ENCODE measurements around the gene ATF5.
"Not testable (repeated sequence)": the region's sequence is repeated elsewhere in the genome, so short reads cannot be mapped to it uniquely, and the experiment has no call there.

ATF5 gene

DNA sequence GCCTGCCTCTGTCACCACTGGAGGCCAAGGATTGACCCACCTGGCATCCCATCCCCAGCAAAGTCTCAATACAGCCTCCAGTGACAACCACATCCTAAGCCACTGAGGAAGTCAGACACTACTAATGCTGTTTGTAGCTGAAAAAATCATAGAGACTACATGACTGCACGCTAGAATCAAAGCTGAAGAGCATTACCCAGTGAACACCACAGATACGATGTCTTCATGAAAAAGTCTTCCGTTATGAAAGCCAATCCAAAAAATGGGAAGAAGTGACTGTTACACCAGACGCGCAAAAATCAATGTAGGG is 11.4 kb downstream of the ATF5 start:
- DNase-seq, result no peak

DNA sequence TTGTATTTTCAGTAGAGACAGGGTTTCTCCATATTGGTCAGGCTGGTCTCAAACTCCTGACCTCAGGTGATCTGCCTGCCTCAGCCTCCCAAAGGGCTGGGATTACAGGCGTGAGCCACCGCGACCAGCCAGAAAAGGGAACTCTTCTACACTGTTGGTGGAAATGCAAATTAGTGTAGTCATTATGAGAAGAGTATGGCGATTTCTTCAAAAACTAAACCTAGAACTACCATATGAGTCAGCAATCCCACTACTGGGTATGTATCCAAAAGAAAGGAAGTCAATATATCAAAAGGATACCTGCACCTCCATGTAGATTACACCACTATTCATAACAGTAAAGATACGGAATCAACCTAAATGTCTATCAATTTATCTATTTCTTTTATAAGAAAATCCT is 15.6 kb downstream of the ATF5 start:
- DNase-seq, result not testable (repeated sequence)

GRCh38 chr19:49946415-49946814 is 17.4 kb downstream of the ATF5 start:
- no peak for DNase-seq

DNA sequence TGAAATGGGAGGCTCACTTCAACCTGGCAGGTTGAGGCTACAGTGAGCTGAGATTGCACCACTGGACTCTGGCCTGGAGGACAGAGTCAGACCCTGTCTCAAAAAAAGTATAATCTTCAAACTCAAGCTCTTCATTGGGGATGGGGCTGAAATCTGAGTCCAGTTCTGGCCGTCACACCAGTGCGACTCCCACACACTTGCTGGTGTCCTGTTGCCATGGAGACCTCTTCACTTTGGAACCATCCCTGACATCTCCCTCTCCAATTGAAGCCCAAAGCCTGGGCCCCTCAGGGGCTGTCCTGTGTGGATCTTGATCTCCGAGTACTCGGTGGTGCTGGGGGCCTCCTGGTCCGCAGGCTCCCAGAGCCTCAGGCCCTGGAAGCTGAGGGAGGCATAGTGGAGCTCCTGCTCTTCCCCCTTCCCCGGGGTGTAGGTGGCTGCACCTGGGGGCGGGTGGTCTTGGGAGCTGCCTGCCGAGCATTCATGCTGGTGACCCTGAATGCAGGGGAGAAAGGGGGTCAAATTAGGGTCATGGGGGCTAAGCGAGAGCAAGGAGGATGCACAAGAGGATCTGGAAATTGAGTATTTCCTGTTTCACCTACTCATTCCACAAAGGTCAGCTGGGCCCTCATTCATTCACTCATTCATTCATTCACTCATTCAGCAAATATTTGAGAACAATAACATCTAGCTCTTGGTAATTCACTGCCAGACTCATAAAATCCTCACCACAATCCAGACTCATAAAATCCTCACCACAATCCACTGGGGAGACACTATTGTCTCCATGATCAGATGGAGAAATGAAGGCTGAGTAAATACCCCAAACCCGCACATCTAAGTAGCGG is 21.0 kb downstream of the ATF5 start:
- no peak for DNase-seq

- DNase-seq, result no peak
These were observed 21.6 kb downstream of the ATF5 start for GRCh38 chr19:49950590-49950948.

DNA sequence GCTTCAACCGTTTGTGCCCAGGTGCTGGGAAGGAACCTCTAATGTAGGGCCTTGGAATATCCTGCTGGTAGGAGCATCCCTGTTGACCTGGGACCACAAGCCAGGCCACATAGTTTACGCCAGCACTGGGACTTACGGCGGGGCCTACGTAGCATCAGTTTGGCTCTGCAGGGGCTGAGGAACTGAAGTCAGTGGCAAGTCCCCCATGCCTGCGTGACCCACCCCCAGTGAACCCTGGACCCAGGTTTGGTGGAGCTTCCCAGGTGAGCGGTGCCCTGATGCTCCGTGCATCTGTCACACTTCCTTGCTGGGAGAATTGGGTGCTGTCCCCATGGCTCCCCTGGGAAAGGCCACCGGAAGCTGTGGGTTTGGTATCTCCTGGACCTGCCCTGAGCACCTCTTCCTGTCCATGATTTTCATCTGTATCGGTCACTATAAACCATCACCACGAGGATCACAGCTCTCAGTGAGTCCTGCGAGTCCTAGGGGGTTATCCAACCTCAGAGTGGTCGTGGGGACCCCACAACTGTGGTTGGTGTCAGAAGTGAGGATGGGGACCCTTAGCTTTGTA is 22.0 kb downstream of the ATF5 start:
- no peak for DNase-seq

- DNase-seq, result no peak
These were observed 22.9 kb downstream of the ATF5 start for GRCh38 chr19:49951806-49952478.

GRCh38 chr19:49952479-49952836 is 23.5 kb downstream of the ATF5 start:
- DNase-seq, result no peak

DNA sequence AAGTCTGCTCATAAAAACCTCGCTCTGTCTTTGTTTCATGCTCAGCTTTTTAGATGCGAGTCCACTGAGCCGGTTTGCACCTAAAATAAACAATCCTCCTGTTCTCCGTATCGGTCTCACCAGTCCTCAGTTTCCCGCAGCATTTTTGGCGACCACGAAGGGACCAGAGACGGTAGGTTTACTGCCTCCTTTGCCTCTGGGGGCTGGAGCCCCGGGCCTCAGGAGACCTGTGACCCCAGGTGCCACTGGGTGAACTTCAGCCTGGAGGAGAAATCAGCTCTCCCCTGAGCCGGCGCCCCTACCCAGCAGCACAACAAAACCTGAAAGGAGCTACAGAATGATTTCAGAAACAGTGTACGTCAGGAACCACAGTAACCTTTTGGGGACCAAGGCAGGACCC is 23.9 kb downstream of the ATF5 start:
- no peak for DNase-seq

DNA sequence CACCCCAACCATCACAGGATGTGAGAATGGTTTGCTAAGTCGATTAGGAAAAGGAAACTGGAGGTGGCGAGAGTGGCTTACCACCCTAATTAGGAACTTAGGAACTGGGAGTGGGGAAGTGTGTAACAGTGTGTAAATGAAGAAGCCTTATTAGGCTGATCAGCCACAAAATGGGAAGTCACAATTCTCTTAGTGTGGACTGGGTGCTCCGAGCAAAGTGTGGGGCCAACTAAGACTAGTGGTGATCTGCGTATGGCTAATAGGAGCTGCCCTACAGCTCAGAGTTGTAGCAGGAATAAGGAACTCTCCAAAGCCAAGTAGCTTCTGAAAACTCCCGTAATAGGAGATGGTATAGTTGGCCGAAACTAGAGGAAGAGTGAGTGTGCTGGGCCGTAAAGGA is 24.4 kb downstream of the ATF5 start:
- no peak for DNase-seq

GRCh38 chr19:49954092-49954829 is 25.3 kb downstream of the ATF5 start:
- no peak for DNase-seq

DNA sequence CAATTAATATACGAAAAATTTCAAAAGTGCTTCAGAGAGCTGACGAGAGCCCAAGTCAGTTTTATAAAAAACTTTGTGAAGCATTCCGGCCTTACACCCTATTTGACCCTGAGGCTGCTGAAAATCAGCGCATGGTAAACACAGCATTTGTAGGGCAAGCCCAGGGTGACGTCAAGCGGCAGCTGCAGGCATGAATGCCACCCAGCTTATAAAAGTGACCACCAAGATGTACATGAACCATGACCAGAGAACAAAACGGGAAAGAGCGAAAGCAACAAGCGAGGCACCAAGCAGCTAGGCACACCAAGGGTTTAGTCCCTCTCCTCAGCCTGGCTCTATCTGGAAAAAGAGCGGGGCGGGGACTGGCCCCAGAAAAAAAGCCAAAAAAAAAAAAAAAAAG is 25.9 kb downstream of the ATF5 start:
- no peak for DNase-seq

GRCh38 chr19:49956115-49956495 is 27.1 kb downstream of the ATF5 start:
- no peak for DNase-seq

GRCh38 chr19:49957262-49957915 is 28.4 kb downstream of the ATF5 start:
- DNase-seq, result no peak

DNA sequence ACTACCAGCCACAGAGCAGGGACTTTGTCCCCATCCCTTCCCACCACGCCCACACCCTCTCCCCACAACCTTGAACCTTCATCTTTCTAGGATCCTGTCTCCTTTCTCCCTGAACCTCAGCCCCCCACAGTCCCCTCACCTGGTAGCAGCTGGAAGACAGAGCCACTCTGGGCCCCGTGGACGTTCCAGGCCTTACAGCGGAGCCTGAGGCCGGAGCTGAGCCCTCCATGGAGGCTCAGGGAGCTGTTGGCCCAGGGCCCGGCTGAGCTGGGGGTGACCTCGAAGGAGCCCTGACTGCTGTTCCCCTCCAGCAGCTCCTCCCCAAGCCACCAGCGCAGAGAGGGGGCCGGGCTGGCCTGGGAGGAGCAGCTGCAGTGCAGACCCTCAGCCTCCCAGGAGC is 29.1 kb downstream of the ATF5 start:
- DNase-seq, result not testable (repeated sequence)

DNA sequence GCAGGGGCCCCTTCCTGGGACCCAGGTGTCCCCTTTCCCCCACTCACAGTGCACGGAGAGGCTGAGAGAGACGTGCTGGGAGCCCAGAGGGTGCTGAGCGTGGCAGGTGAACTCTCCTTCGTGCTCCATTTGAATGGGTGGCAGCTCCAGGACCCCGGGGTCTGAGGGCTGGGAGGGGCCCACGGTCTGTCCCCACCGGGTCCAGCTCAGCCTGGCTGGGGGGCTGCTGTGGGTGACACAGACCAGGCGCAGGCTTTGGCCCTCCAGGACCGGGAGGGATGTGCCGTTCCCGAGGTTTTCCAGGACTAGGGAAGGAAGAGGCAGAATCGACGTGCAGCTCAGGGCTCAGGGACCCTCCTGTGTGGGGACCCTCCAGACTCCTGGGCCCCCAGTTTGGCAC is 29.6 kb downstream of the ATF5 start:
- not testable (repeated sequence) for DNase-seq

GRCh38 chr19:49959892-49960291 is 30.9 kb downstream of the ATF5 start:
- not testable (repeated sequence) for DNase-seq

DNA sequence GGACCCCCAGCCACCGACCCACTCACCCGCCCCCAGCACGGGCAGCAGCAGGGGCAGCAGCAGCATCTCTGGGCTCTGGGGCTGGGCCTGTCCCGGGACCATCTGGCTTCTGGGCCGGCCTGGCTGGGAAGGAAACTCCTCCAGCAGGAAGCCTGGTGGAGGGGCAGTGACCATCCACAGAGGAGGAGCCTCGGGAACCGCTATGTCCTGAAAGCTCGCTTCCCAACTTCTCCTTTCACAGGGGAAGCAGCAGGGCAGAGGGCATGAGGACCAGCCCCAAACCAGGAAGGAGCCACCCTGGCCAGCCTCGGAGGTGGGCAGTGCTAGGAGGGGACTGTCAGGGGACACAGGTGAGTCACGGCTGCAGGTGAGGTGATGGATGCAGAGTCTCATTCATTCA is 32.0 kb downstream of the ATF5 start, which contains the start of gene SIGLEC11:
Gene SIGLEC11 (minus strand): TSS at position 193 of the 400 bp plus-strand sequence. CDS start 91 bp downstream, at position 102.
- not testable (repeated sequence) for DNase-seq

- DNase-seq, result no peak
These were observed 39.4 kb downstream of the ATF5 start for GRCh38 chr19:49968279-49968922.

GRCh38 chr19:49969355-49969754 is 40.4 kb downstream of the ATF5 start:
- DNase-seq, result peak in 2 of 58 donors; percentile 3 to 18

GRCh38 chr19:49971991-49972411 is 43.0 kb downstream of the ATF5 start:
- no peak for DNase-seq

Data from anterior cingulate cortex (tissue), 58 donors.